ENCODE results near the gene CD44.

Gene CD44

DNA sequence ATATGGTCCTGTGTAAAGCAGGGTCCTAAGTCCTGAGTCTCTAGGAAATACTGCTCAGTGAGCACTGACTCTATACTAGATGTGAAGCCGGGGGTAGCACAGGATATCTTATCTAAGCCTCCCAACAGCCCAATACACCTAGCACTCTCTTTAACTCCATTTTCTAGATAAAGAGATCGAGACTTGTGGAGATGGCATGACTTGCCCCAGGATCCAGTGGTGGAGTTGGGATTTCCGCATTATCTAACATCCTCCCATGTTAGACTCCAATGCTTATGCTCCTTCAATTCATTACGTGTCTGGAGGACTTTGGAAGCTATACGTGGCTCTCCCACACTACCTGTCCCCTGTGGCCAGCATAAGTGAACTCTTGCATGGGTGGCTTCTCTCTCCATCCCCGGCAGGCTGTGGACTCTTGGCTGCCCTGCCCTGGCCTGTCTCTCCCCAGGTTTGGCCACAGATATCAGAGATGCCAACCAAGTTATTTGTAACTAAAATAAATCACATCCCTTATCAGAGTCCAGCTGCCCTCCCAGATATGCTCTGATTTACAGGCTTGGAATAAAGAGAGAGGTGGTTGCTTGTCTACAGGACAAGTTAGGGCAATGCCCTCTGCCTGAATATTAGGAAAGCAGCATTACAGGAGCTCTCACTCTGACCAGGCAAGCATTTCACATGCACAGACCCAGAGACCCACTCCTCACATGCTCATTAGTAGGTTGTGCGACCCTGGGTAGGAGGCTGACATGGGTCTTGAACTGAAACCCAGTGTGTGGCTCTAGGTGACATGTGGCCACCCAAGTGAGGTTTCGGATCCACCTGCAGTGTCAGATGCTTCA lies 4.5 kb downstream of the CD44 start:
- Histone ChIP-seq H3F3A (ENCODE audit: insufficient read depth, low read length) (no peaks in the 10 kb centered on the region), H3K36me3 (ENCODE audit: insufficient read depth, low read length) (no peaks in the 10 kb centered on the region), H4K20me1 (ENCODE audit: insufficient read depth, low read length) (no peaks in the 10 kb centered on the region), H3K27ac (ENCODE audit: low read depth, low read length, poor library complexity, severe bottlenecking) (no peak overlapping the region), H3K4me1 (ENCODE audit: insufficient read depth, low read length, severe bottlenecking) (no peaks in the 10 kb centered on the region), H3K4me2 (ENCODE audit: low read length) (no peak overlapping the region), H3K79me2 (ENCODE audit: insufficient read depth, low read length) (no peaks in the 10 kb centered on the region), H3K9ac (ENCODE audit: low read length) (no peak overlapping the region), H3K27me3 (ENCODE audit: insufficient read depth, low read length) (no peaks in the 10 kb centered on the region), H2AFZ (ENCODE audit: low read length) (no peak overlapping the region), H3K4me3 (ENCODE audit: low read depth, low read length, poor library complexity, severe bottlenecking) (no peak overlapping the region), H3K9me3 (ENCODE audit: low read length) (no peaks in the 10 kb centered on the region), H3K9me2 (ENCODE audit: low read depth, low read length) (no peaks in the 10 kb centered on the region)
- TF ChIP-seq, protein P1, sequence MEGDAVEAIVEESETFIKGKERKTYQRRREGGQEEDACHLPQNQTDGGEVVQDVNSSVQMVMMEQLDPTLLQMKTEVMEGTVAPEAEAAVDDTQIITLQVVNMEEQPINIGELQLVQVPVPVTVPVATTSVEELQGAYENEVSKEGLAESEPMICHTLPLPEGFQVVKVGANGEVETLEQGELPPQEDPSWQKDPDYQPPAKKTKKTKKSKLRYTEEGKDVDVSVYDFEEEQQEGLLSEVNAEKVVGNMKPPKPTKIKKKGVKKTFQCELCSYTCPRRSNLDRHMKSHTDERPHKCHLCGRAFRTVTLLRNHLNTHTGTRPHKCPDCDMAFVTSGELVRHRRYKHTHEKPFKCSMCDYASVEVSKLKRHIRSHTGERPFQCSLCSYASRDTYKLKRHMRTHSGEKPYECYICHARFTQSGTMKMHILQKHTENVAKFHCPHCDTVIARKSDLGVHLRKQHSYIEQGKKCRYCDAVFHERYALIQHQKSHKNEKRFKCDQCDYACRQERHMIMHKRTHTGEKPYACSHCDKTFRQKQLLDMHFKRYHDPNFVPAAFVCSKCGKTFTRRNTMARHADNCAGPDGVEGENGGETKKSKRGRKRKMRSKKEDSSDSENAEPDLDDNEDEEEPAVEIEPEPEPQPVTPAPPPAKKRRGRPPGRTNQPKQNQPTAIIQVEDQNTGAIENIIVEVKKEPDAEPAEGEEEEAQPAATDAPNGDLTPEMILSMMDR (IDR thresholded peaks at IDR 0.05; ENCODE audit: low read length): no peak
- no peak for TF ChIP-seq EZH2 (IDR thresholded peaks at IDR 0.05; ENCODE audit: borderline replicate concordance, low read length)

- H3K36me3 ChIP-seq (ENCODE audit: insufficient read depth, low read length): no peaks in the 10 kb centered on the region
- no peaks in the 10 kb centered on the region for H3K27me3 ChIP-seq (ENCODE audit: insufficient read depth, low read length)
- H4K20me1 ChIP-seq (ENCODE audit: insufficient read depth, low read length): no peaks in the 10 kb centered on the region
- no peak for TF ChIP-seq EZH2 (IDR thresholded peaks at IDR 0.05; ENCODE audit: borderline replicate concordance, low read length)
- TF ChIP-seq, protein P1 (IDR thresholded peaks at IDR 0.05; ENCODE audit: low read length): no peak
- no peak overlapping the region for H3K4me2 ChIP-seq (ENCODE audit: low read length)
- H3K4me1 ChIP-seq (ENCODE audit: insufficient read depth, low read length, severe bottlenecking): no peaks in the 10 kb centered on the region
- no peak overlapping the region for H3K27ac ChIP-seq (ENCODE audit: low read depth, low read length, poor library complexity, severe bottlenecking)
- no peaks in the 10 kb centered on the region for H3K79me2 ChIP-seq (ENCODE audit: insufficient read depth, low read length)
- H3K4me3 ChIP-seq (ENCODE audit: low read depth, low read length, poor library complexity, severe bottlenecking): no peak overlapping the region
- H2AFZ ChIP-seq (ENCODE audit: low read length): no peak overlapping the region
- no peaks in the 10 kb centered on the region for H3F3A ChIP-seq (ENCODE audit: insufficient read depth, low read length)
- no peaks in the 10 kb centered on the region for H3K9me2 ChIP-seq (ENCODE audit: low read depth, low read length)
- no peaks in the 10 kb centered on the region for H3K9me3 ChIP-seq (ENCODE audit: low read length)
- H3K9ac ChIP-seq (ENCODE audit: low read length): no peak overlapping the region
Measured at GRCh38 chr11:35144136-35144741, 5.3 kb downstream of the CD44 start.

DNA sequence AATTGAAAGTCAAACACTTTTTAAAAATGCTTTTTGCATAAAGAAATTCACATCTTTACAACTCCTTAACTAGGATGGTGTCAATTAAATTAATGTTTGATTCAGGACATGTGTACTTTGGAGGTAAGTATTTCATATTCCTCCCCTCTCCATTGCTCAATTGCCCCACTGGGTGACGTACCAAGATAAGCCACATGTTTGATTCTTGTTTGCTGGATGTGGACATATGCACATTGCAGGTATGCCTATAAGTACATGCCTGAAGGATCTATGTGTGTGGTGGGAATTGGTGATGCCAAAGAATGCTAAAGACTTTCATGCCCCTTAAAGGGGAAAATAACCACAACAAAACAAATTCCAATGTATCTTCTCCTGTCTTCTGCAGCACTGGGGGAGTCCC lies 5.8 kb downstream of the CD44 start:
- Histone ChIP-seq H3K4me2 (ENCODE audit: low read length) (no peak overlapping the region), H2AFZ (ENCODE audit: low read length) (no peak overlapping the region), H3K9me2 (ENCODE audit: low read depth, low read length) (no peaks in the 10 kb centered on the region), H4K20me1 (ENCODE audit: insufficient read depth, low read length) (no peaks in the 10 kb centered on the region), H3K4me3 (ENCODE audit: low read depth, low read length, poor library complexity, severe bottlenecking) (no peak overlapping the region), H3K27me3 (ENCODE audit: insufficient read depth, low read length) (no peaks in the 10 kb centered on the region), H3K9ac (ENCODE audit: low read length) (no peak overlapping the region), H3F3A (ENCODE audit: insufficient read depth, low read length) (no peaks in the 10 kb centered on the region), H3K9me3 (ENCODE audit: low read length) (no peaks in the 10 kb centered on the region), H3K79me2 (ENCODE audit: insufficient read depth, low read length) (no peaks in the 10 kb centered on the region), H3K4me1 (ENCODE audit: insufficient read depth, low read length, severe bottlenecking) (no peaks in the 10 kb centered on the region), H3K27ac (ENCODE audit: low read depth, low read length, poor library complexity, severe bottlenecking) (no peak overlapping the region), H3K36me3 (ENCODE audit: insufficient read depth, low read length) (no peaks in the 10 kb centered on the region)
- TF ChIP-seq, protein P1 (IDR thresholded peaks at IDR 0.05; ENCODE audit: low read length): no peak
- TF ChIP-seq EZH2 (IDR thresholded peaks at IDR 0.05; ENCODE audit: borderline replicate concordance, low read length): no peak
